H54 (cell line): Measurements from ENCODE around the gene TUBA8.
"Not testable (repeated sequence)": the region's sequence is repeated elsewhere in the genome, so short reads cannot be mapped to it uniquely, and the experiment has no call there.

Experiments used
- DNase-seq: peaks from one replicate; pipeline ENCODE4 v3.0.0; 2011; ENCODE audit warnings: low spot score, mixed read lengths; ENCODE audit not compliant: insufficient read length
- FAIRE-seq: peaks from 3 replicates; lab custom pipeline; 2011; peaks lifted over from hg19 to GRCh38; lab: Jason Lieb, UNC
- POLR2A ChIP-seq: IDR thresholded peaks from 2 replicates; pipeline ENCODE4 v1.6.1; 2011; ENCODE audit warnings: low read depth, mild to moderate bottlenecking, low read length

Gene TUBA8

GRCh38 chr22:18088825-18089568 lies 21.6 kb upstream of the TUBA8 start:
- TF ChIP-seq POLR2A = no peak
- no peak for DNase-seq
- FAIRE-seq = no peak

- FAIRE-seq = no peak
These were observed 20.3 kb upstream of the TUBA8 start for GRCh38 chr22:18090286-18090685.

GRCh38 chr22:18091478-18091877 lies 19.1 kb upstream of the TUBA8 start:
- no peak for DNase-seq
- no peak for TF ChIP-seq POLR2A
- FAIRE-seq = no peak

More at GRCh38 chr22:18090286-18090685, 20.3 kb upstream of the TUBA8 start:
- TF ChIP-seq POLR2A = no peak
- DNase-seq = no peak

- no peak for FAIRE-seq
These were observed 18.6 kb upstream of the TUBA8 start for GRCh38 chr22:18091916-18092526.

GRCh38 chr22:18093661-18094060 lies 16.9 kb upstream of the TUBA8 start:
- no peak for TF ChIP-seq POLR2A
- FAIRE-seq (no peak), DNase-seq (no peak)

More at GRCh38 chr22:18091916-18092526, 18.6 kb upstream of the TUBA8 start:
- TF ChIP-seq POLR2A = no peak
- peak; percentile 49 for DNase-seq

GRCh38 chr22:18095101-18095805 lies 15.4 kb upstream of the TUBA8 start:
- DNase-seq (peak; percentile 39), FAIRE-seq (no peak)
- no peak for TF ChIP-seq POLR2A

GRCh38 chr22:18096823-18097222 lies 13.8 kb upstream of the TUBA8 start:
- no peak for DNase-seq
- no peak for FAIRE-seq
- no peak for TF ChIP-seq POLR2A

- no peak for FAIRE-seq
These were observed 9.8 kb upstream of the TUBA8 start for GRCh38 chr22:18100781-18101180.

GRCh38 chr22:18101536-18101935 lies 9.1 kb upstream of the TUBA8 start:
- DNase-seq (no peak), FAIRE-seq (no peak)
- TF ChIP-seq POLR2A = no peak

More at GRCh38 chr22:18100781-18101180, 9.8 kb upstream of the TUBA8 start:
- DNase-seq = no peak
- TF ChIP-seq POLR2A = no peak

- FAIRE-seq (no peak), DNase-seq (no peak)
- no peak for TF ChIP-seq POLR2A
These were observed 6.9 kb upstream of the TUBA8 start for GRCh38 chr22:18103527-18104269.

GRCh38 chr22:18104566-18104965 lies 6.0 kb upstream of the TUBA8 start:
- DNase-seq (no peak), FAIRE-seq (no peak)
- TF ChIP-seq POLR2A = no peak

GRCh38 chr22:18105981-18106380 lies 4.6 kb upstream of the TUBA8 start:
- not testable (repeated sequence) for FAIRE-seq, DNase-seq

- DNase-seq, FAIRE-seq: not testable (repeated sequence)
These were observed 3.9 kb upstream of the TUBA8 start for GRCh38 chr22:18106550-18107341.
